HG03108 (cell line): ENCODE data around the gene MRPS15.
"Not testable (repeated sequence)": the region's sequence is repeated elsewhere in the genome, so short reads cannot be mapped to it uniquely, and the experiment has no call there.

Experiments used
- ATAC-seq: cut with Tn5 transposase; IDR thresholded peaks from one replicate; pipeline ENCODE4 v1.9.1; 2021; ENCODE audit warnings: moderate library complexity; ENCODE audit not compliant: unreplicated experiment

The MRPS15 gene

GRCh38 chr1:36463803-36464604, at the start of gene MRPS15:
Gene MRPS15, minus strand, starts transcription at chr1:36464384. Its CDS starts 109 bp downstream, at chr1:36464275.
- ATAC-seq = peak; percentile 88

- no peak for ATAC-seq
These were observed 48.7 kb upstream of the MRPS15 start for GRCh38 chr1:36512842-36513241.

- ATAC-seq = no peak
These were observed 47.9 kb upstream of the MRPS15 start for GRCh38 chr1:36511804-36512798.

- not testable (repeated sequence) for ATAC-seq
These were observed 47.0 kb upstream of the MRPS15 start for GRCh38 chr1:36511220-36511619.

GRCh38 chr1:36510418-36510817, 46.2 kb upstream of the MRPS15 start:
- ATAC-seq = no peak

- ATAC-seq = no peak
These were observed 44.1 kb upstream of the MRPS15 start for GRCh38 chr1:36508257-36508656.

- no peak for ATAC-seq
These were observed 42.2 kb upstream of the MRPS15 start for GRCh38 chr1:36506276-36506920.

- no peak for ATAC-seq
These were observed 39.5 kb upstream of the MRPS15 start for GRCh38 chr1:36503733-36504132.

- no peak for ATAC-seq
These were observed 39.0 kb upstream of the MRPS15 start for GRCh38 chr1:36503159-36503558.

GRCh38 chr1:36502616-36503015, 38.4 kb upstream of the MRPS15 start:
- no peak for ATAC-seq

- ATAC-seq = not testable (repeated sequence)
These were observed 37.7 kb upstream of the MRPS15 start for GRCh38 chr1:36501911-36502310.

- no peak for ATAC-seq
These were observed 33.0 kb upstream of the MRPS15 start for GRCh38 chr1:36497207-36497606.

- ATAC-seq = no peak
These were observed 30.8 kb upstream of the MRPS15 start for GRCh38 chr1:36494971-36495370.

- no peak for ATAC-seq
These were observed 29.3 kb upstream of the MRPS15 start for GRCh38 chr1:36493524-36493923.

- ATAC-seq = no peak
These were observed 28.3 kb upstream of the MRPS15 start for GRCh38 chr1:36492491-36492890.

- ATAC-seq = not testable (repeated sequence)
These were observed 25.3 kb upstream of the MRPS15 start for GRCh38 chr1:36489258-36490051.

GRCh38 chr1:36487906-36488305, 23.7 kb upstream of the MRPS15 start:
- no peak for ATAC-seq

GRCh38 chr1:36487336-36487725, 23.1 kb upstream of the MRPS15 start:
- not testable (repeated sequence) for ATAC-seq

GRCh38 chr1:36486439-36487335, 22.5 kb upstream of the MRPS15 start:
- ATAC-seq = no peak
